CD14-positive monocyte (primary cell): ENCODE data around the gene SLCO3A1. TPM values are rescaled to one million over a fixed set of nuclear protein-coding genes. Genes with fewer than 3 reads are reported as not detected.

ENCODE experiments used
- DNase-seq, 3 donors: peaks; one replicate each; pipeline ENCODE4 v3.0.0-alpha.2; 2011 to 2022
- H2AFZ ChIP-seq: 2 replicates; pipeline ENCODE4 v1.6.0; 2012; ENCODE audit warnings: mild to moderate bottlenecking, low read depth, low read length, inconsistent platforms; ENCODE audit not compliant: insufficient read depth, poor library complexity, severe bottlenecking
- H3K27ac ChIP-seq, 2 donors: 1 replicate in 1 of 2; 2 replicates in 1 of 2; pipeline ENCODE4 v1.5.1; 2012 to 2013; ENCODE audit warnings: low read length in 2 of 2, control low read depth in 1 of 2, inconsistent platforms in 1 of 2, low read depth in 1 of 2, mild to moderate bottlenecking in 1 of 2
- H3K27me3 ChIP-seq, 2 donors: one replicate each; pipeline versions ENCODE4 v1.6.0 to v1.6.1; 2011 to 2013; ENCODE audit warnings: low read length in 2 of 2; ENCODE audit not compliant: control insufficient read depth in 2 of 2, insufficient read depth in 2 of 2
- H3K36me3 ChIP-seq, 2 donors: replicated peaks in 1 of 2; 1 replicate in 1 of 2; 2 replicates in 1 of 2; pipeline versions ENCODE4 v1.5.1 to v1.6.1; 2012 to 2013; ENCODE audit warnings: low read length in 2 of 2, control low read depth in 1 of 2, inconsistent platforms in 1 of 2, mild to moderate bottlenecking in 1 of 2; ENCODE audit not compliant: insufficient read depth in 2 of 2, control insufficient read depth in 1 of 2
- H3K4me1 ChIP-seq, 2 donors: 1 replicate in 1 of 2; 2 replicates in 1 of 2; pipeline versions ENCODE4 v1.5.1 to v1.6.1; 2012 to 2013; ENCODE audit warnings: low read length in 2 of 2, control low read depth in 1 of 2, inconsistent platforms in 1 of 2, mild to moderate bottlenecking in 1 of 2, moderate library complexity in 1 of 2; ENCODE audit not compliant: insufficient read depth in 2 of 2, control insufficient read depth in 1 of 2
- H3K4me2 ChIP-seq: replicated peaks from 2 replicates; pipeline ENCODE3; 2012; ENCODE audit warnings: low read length, moderate library complexity, mild to moderate bottlenecking; ENCODE audit not compliant: poor library complexity, severe bottlenecking; ENCODE audit errors: extremely low read depth
- H3K4me3 ChIP-seq, 3 experiments: fragments of 200-600 bp in 1 of 3; sonication (generic) in 1 of 3; replicated peaks in 1 of 3; 1 replicate in 2 of 3; 2 replicates in 1 of 3; pipeline ENCODE4 v1.5.1; 2011 to 2013; ENCODE audit warnings: low read length in 3 of 3, mild to moderate bottlenecking in 3 of 3, control low read depth in 2 of 3, low read depth in 2 of 3, inconsistent platforms in 1 of 3, moderate library complexity in 1 of 3
- H3K79me2 ChIP-seq: 2 replicates; pipeline ENCODE4 v1.6.0; 2012; ENCODE audit warnings: mild to moderate bottlenecking, control low read depth, inconsistent platforms, low read length, moderate library complexity; ENCODE audit not compliant: insufficient read depth
- H3K9ac ChIP-seq: 2 replicates; pipeline ENCODE4 v1.6.0; 2017; ENCODE audit warnings: low read length, mild to moderate bottlenecking; ENCODE audit not compliant: insufficient read depth, poor library complexity, severe bottlenecking
- H3K9me3 ChIP-seq, 2 donors: replicated peaks in 1 of 2; 1 replicate in 1 of 2; 2 replicates in 1 of 2; pipeline versions ENCODE4 v1.5.1 to v1.6.1; 2012 to 2013; ENCODE audit warnings: low read length in 2 of 2, control low read depth in 1 of 2; ENCODE audit not compliant: control insufficient read depth in 1 of 2, insufficient read depth in 1 of 2
- H4K20me1 ChIP-seq: 2 replicates; pipeline ENCODE4 v1.6.0; 2012; ENCODE audit warnings: mild to moderate bottlenecking, low read length, control low read depth, moderate library complexity; ENCODE audit not compliant: insufficient read depth
- H3K27ac Mint-ChIP-seq, 7 donors: one replicate each; pipeline ENCODE4 v1.8.0; 2020; ENCODE audit warnings: mild to moderate bottlenecking in 7 of 7, mixed read lengths in 7 of 7, moderate library complexity in 6 of 7, inconsistent platforms in 2 of 7
- H3K27me3 Mint-ChIP-seq, 3 donors: one replicate each; pipeline ENCODE4 v1.8.0; 2021 to 2022; ENCODE audit warnings: low read depth in 3 of 3, mild to moderate bottlenecking in 3 of 3, mixed read lengths in 3 of 3, moderate library complexity in 3 of 3, inconsistent platforms in 1 of 3
- H3K36me3 Mint-ChIP-seq, 2 donors: one replicate each; pipeline ENCODE4 v1.8.0; 2020; ENCODE audit warnings: mixed read lengths in 2 of 2, inconsistent platforms in 1 of 2, mild to moderate bottlenecking in 1 of 2
- H3K4me1 Mint-ChIP-seq: one replicate; pipeline ENCODE4 v1.8.0; 2020; ENCODE audit warnings: mild to moderate bottlenecking, mixed read lengths
- H3K4me3 Mint-ChIP-seq, 2 donors: one replicate each; pipeline ENCODE4 v1.8.0; 2020; ENCODE audit warnings: mild to moderate bottlenecking in 2 of 2, mixed read lengths in 2 of 2, moderate library complexity in 1 of 2
- H3K9me3 Mint-ChIP-seq, 7 donors: one replicate each; pipeline ENCODE4 v1.8.0; 2020 to 2022; ENCODE audit warnings: mixed read lengths in 7 of 7, mild to moderate bottlenecking in 6 of 7, moderate library complexity in 6 of 7, inconsistent platforms in 2 of 7
- WGBS: methylation state at CpG from one replicate; pipeline ENCODE4 v1.1.5; 2013; ENCODE audit warnings: missing lambda C conversion rate; ENCODE audit not compliant: insufficient coverage; 5-methylcytosine and 5-hydroxymethylcytosine counted together
- intact Hi-C, 2 donors: fragments of 100-400 bp; cut with micrococcal nuclease; formaldehyde crosslinking; loops; one replicate each; pipeline versions ENCODE4 v1.15.0 to v1.15.1; 2023
- polyA plus RNA-seq, 3 donors: library from polyadenylated mRNA; depleted of rRNA in 1 of 3; unstranded in 2 of 3; stranded (reverse) in 1 of 3; fragments of 300-500 nt in 2 of 3; fragments of >200 nt in 1 of 3; fragmentation: Illumina TruSeq in 2 of 3; gene quantifications; 1 replicate in 2 of 3; 2 replicates in 1 of 3; pipeline ENCODE4 v1.2.3, GENCODE V29; 2012 to 2021
- TF ChIP-seq, protein P1 (sequence below): fragments of 200-600 bp; IDR thresholded peaks from one replicate; pipeline ENCODE4 v1.8.0; 2022; ENCODE audit warnings: antibody characterized with exemption, mild to moderate bottlenecking

Gene SLCO3A1
- polyA plus RNA-seq, 3 donors = 53.7 to 76.2 (median 62.8) TPM

DNA sequence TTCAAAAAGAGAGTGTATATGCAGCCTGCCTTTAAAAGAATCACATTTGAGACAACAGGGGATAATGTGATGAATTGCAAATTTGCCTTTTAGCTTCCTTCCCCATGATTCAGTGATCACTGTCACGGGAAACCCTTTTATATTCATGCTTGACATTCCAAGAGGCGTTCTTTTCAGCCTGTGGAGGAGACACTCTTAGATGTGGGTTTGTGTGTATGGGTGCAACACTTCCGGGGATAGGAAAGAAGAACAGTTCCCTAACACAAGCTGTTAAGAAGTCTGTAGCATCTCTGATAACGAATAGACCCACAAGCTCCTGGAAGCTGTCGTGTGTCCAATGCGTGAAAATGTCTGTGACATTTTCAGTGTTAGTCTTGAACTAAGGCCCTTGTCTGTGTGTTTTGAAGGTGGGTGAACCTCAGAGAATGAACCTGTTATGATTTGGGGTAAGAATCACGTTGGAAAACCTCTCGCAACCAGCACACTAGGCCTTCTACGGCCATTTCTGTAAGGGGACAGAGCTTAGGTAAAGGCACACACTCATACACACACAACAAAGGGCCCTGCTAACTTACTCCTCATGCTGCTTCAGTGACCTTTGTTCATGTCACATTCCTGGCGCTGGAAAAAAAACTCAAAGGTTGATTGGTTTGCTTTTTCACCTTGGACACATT, 311.0 kb downstream of the SLCO3A1 start:
- H3K9ac ChIP-seq = no peak overlapping the region
- H3K4me2 ChIP-seq = no peak overlapping the region
- H3K4me1 ChIP-seq = no peaks in the 10 kb centered on the region
- DNase-seq = no peak
- H3K4me3 Mint-ChIP-seq = no peak overlapping the region
- peaks cover 65 to 92% of the 10 kb centered on the region in 2 donors for H3K36me3 Mint-ChIP-seq
- no peaks in the 10 kb centered on the region for H3K9me3 ChIP-seq
- no peak overlapping the region for H3K27ac ChIP-seq
- intact Hi-C loops = no loop called here
- peaks cover 13% of the 10 kb centered on the region for H4K20me1 ChIP-seq
- peaks cover 63 to 100% of the 10 kb centered on the region in 2 donors for H3K36me3 ChIP-seq
- H3K4me1 Mint-ChIP-seq = no peaks in the 10 kb centered on the region
- TF ChIP-seq, protein P1, sequence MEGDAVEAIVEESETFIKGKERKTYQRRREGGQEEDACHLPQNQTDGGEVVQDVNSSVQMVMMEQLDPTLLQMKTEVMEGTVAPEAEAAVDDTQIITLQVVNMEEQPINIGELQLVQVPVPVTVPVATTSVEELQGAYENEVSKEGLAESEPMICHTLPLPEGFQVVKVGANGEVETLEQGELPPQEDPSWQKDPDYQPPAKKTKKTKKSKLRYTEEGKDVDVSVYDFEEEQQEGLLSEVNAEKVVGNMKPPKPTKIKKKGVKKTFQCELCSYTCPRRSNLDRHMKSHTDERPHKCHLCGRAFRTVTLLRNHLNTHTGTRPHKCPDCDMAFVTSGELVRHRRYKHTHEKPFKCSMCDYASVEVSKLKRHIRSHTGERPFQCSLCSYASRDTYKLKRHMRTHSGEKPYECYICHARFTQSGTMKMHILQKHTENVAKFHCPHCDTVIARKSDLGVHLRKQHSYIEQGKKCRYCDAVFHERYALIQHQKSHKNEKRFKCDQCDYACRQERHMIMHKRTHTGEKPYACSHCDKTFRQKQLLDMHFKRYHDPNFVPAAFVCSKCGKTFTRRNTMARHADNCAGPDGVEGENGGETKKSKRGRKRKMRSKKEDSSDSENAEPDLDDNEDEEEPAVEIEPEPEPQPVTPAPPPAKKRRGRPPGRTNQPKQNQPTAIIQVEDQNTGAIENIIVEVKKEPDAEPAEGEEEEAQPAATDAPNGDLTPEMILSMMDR = no peak
- no peaks in the 10 kb centered on the region for H3K79me2 ChIP-seq
- H3K27ac Mint-ChIP-seq = no peak overlapping the region
- H3K27me3 ChIP-seq = no peaks in the 10 kb centered on the region
- no peak overlapping the region for H3K4me3 ChIP-seq
- H3K9me3 Mint-ChIP-seq = peaks cover 0 to 2% (median 0%) of the 10 kb centered on the region in 7 donors
- no peak overlapping the region for H2AFZ ChIP-seq
- no peaks in the 10 kb centered on the region for H3K27me3 Mint-ChIP-seq
- 96% methylated on average over 3 of the region's 10 CpGs for WGBS

DNA sequence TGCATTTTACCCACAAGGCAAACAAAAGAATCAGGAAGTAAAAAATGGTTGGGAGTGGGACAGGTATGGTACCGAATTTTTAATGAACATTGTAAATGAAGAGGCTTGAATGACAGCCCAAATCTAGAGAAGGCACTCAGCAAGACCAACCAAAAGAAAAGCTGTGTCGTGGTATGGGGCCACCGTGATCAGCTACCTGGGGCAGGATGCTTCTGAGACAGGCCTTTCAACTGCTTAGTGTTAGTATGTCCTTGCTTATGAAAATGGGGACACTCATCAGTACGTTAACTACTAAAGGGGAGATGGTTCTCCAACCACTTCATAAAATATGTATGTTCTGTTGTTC, 311.5 kb downstream of the SLCO3A1 start:
- no peak overlapping the region for H3K4me2 ChIP-seq
- Mint-ChIP-seq H3K36me3 (peaks cover 64 to 90% of the 10 kb centered on the region in 2 donors), H3K27me3 (peaks cover 0 to 2% (median 0%) of the 10 kb centered on the region in 3 donors), H3K4me1 (no peaks in the 10 kb centered on the region), H3K9me3 (peaks cover 0 to 2% (median 0%) of the 10 kb centered on the region in 7 donors), H3K27ac (no peak overlapping the region), H3K4me3 (no peak overlapping the region)
- no peak overlapping the region for H3K4me3 ChIP-seq
- H3K79me2 ChIP-seq = no peaks in the 10 kb centered on the region
- no peaks in the 10 kb centered on the region for H3K27me3 ChIP-seq
- intact Hi-C loops = no loop called here
- no peaks in the 10 kb centered on the region for H3K9me3 ChIP-seq
- H2AFZ ChIP-seq = no peak overlapping the region
- 67% methylated on average over 3 of the region's 4 CpGs for WGBS
- DNase-seq = no peak
- no peak overlapping the region for H3K9ac ChIP-seq
- no peaks in the 10 kb centered on the region for H3K4me1 ChIP-seq
- peaks cover 13% of the 10 kb centered on the region for H4K20me1 ChIP-seq
- peaks cover 62 to 100% of the 10 kb centered on the region in 2 donors for H3K36me3 ChIP-seq
- TF ChIP-seq, protein P1 = no peak
- no peak overlapping the region for H3K27ac ChIP-seq
